A673 (cell line): ENCODE data around the gene SPHK1. TPM values are rescaled to one million over a fixed set of nuclear protein-coding genes. Genes with fewer than 3 reads are reported as not detected.

Experiments
- BruUV-seq: library from RNA; stranded (reverse); fragments of 400-500 nt; replicated peaks from 2 replicates; lab custom pipeline; 2021; lab: Mats Ljungman, UMichigan
- CTCF ChIA-PET: fragments of 300-600 bp; sonication (Branson Sonifier 250); formaldehyde crosslinking; loops from one replicate; lab custom pipeline; 2022; ENCODE audit warnings: antibody characterized with exemption; lab: Charles Lee
- POLR2A ChIA-PET: fragments of 300-600 bp; sonication (Branson Sonifier 250); formaldehyde crosslinking; loops from one replicate; lab custom pipeline; 2022; ENCODE audit warnings: antibody characterized with exemption; ENCODE audit not compliant: low non-redundant PET; lab: Charles Lee
- DNase-seq: peaks from one replicate; pipeline ENCODE4 v3.0.0-alpha.2; 2015; ENCODE audit warnings: low spot score
- H3K27ac ChIP-seq: fragments of 200-600 bp; sonication (generic); 2 replicates; pipeline ENCODE4 v1.5.1; 2016; ENCODE audit warnings: mixed run types, low read depth, mild to moderate bottlenecking, mixed read lengths, antibody characterized with exemption, low read length; ENCODE audit not compliant: poor library complexity, severe bottlenecking
- H3K27me3 ChIP-seq: fragments of 200-600 bp; sonication (generic); replicated peaks from 2 replicates; pipeline ENCODE4 v1.6.1; 2017; ENCODE audit warnings: mixed run types, low read depth, mild to moderate bottlenecking, mixed read lengths, antibody characterized with exemption, low read length; ENCODE audit not compliant: insufficient read depth, poor library complexity
- H3K36me3 ChIP-seq: fragments of 200-600 bp; sonication (generic); 2 replicates; pipeline ENCODE4 v1.6.1; 2016; ENCODE audit warnings: mixed run types, mild to moderate bottlenecking, mixed read lengths, antibody characterized with exemption, low read length; ENCODE audit not compliant: insufficient read depth, poor library complexity, severe bottlenecking
- H3K4me1 ChIP-seq: fragments of 200-600 bp; sonication (generic); 2 replicates; pipeline ENCODE4 v1.6.1; 2017; ENCODE audit warnings: mixed run types, mild to moderate bottlenecking, mixed read lengths, antibody characterized with exemption, low read length; ENCODE audit not compliant: insufficient read depth, poor library complexity, severe bottlenecking
- H3K4me3 ChIP-seq: fragments of 200-600 bp; sonication (generic); 2 replicates; pipeline ENCODE4 v1.5.1; 2016; ENCODE audit warnings: low read depth, mixed run types, mild to moderate bottlenecking, mixed read lengths, low read length; ENCODE audit not compliant: poor library complexity, severe bottlenecking
- H3K9me3 ChIP-seq: fragments of 200-600 bp; sonication (generic); 2 replicates; pipeline ENCODE4 v1.6.1; 2016; ENCODE audit warnings: mixed run types, low read depth, mild to moderate bottlenecking, mixed read lengths, antibody characterized with exemption, low read length; ENCODE audit not compliant: poor library complexity, severe bottlenecking
- EZH2 ChIP-seq: fragments of 200-600 bp; sonication (generic); IDR thresholded peaks from 2 replicates; pipeline ENCODE4 v1.6.1; 2017; ENCODE audit warnings: borderline replicate concordance, low read depth, mild to moderate bottlenecking, mixed read lengths, antibody characterized with exemption, low read length; ENCODE audit not compliant: poor library complexity, severe bottlenecking
- intact Hi-C: fragments of 100-400 bp; cut with micrococcal nuclease; formaldehyde crosslinking; loops from one replicate; pipeline ENCODE4 v1.10.0; 2022; ENCODE audit not compliant: unreplicated experiment
- total RNA-seq: library from RNA; stranded (reverse); gene quantifications from 2 replicates; pipeline ENCODE4 v1.2.3, GENCODE V29; 2021
- TF ChIP-seq, protein P1 (sequence below): fragments of 300-800, 200-600 bp; sonication (generic); conservative IDR thresholded peaks from 2 replicates; pipeline ENCODE4 v1.5.1; 2017; ENCODE audit warnings: low read depth, mild to moderate bottlenecking, antibody characterized with exemption, low read length, moderate library complexity, mixed read lengths

Gene SPHK1
- total RNA-seq, 1 experiment from 2014 or later: 0.54 TPM

DNA sequence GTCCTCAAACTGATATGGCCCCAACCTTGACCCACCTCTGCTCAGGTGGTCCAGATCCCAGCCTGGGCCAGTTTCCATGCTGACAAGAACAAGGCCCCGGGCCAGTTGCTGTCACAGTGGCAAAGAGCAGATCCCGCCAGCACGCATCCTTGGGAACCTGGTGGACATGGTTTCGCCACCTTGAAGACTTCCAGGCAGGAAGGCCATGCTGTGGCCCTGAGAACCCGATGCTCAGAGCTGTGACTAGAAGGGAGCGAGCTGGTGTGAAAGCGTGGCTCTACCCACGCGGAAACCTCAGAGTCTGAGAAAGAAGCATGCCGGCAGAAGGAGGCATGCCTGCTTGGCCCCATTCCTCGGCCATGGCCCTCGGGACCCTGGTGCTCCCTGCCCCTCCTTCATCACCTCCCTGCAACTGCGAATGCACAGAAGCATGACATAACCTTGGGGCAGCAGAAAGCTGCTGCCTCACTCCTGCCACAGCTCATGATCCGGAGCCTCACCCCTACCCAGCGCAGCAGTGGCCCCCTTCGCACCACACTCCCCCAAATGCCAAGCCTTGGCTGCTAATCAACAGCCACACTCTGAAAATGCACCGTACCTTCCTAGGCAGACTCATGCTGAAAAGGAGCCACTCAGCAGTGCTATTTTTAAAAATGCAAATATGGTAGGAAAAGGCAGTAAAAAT is 35.3 kb downstream of the SPHK1 start:
- H3K9me3 ChIP-seq: no peaks in the 10 kb centered on the region
- BruUV-seq: no TSS peak
- no peak overlapping the region for H3K4me3 ChIP-seq
- no peak for DNase-seq
- TF ChIP-seq EZH2: no peak
- TF ChIP-seq, protein P1, sequence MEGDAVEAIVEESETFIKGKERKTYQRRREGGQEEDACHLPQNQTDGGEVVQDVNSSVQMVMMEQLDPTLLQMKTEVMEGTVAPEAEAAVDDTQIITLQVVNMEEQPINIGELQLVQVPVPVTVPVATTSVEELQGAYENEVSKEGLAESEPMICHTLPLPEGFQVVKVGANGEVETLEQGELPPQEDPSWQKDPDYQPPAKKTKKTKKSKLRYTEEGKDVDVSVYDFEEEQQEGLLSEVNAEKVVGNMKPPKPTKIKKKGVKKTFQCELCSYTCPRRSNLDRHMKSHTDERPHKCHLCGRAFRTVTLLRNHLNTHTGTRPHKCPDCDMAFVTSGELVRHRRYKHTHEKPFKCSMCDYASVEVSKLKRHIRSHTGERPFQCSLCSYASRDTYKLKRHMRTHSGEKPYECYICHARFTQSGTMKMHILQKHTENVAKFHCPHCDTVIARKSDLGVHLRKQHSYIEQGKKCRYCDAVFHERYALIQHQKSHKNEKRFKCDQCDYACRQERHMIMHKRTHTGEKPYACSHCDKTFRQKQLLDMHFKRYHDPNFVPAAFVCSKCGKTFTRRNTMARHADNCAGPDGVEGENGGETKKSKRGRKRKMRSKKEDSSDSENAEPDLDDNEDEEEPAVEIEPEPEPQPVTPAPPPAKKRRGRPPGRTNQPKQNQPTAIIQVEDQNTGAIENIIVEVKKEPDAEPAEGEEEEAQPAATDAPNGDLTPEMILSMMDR: no peak
- POLR2A ChIA-PET: no interaction called here
- intact Hi-C loops: no loop called here
- CTCF ChIA-PET: no interaction called here
- H3K27ac ChIP-seq: no peak overlapping the region
- no peaks in the 10 kb centered on the region for H3K36me3 ChIP-seq
- no peaks in the 10 kb centered on the region for H3K27me3 ChIP-seq
- peaks cover 14% of the 10 kb centered on the region for H3K4me1 ChIP-seq

GRCh38 chr17:76420356-76421043 is 36.1 kb downstream of the SPHK1 start:
- ChIA-PET POLR2A (no interaction called here), CTCF (no interaction called here)
- H3K4me3 ChIP-seq: no peak overlapping the region
- peaks cover 14% of the 10 kb centered on the region for H3K4me1 ChIP-seq
- H3K36me3 ChIP-seq: no peaks in the 10 kb centered on the region
- no TSS peak for BruUV-seq
- no peaks in the 10 kb centered on the region for H3K27me3 ChIP-seq
- DNase-seq: no peak
- no peak overlapping the region for H3K27ac ChIP-seq
- intact Hi-C loops: no loop called here
- TF ChIP-seq, protein P1: no peak
- TF ChIP-seq EZH2: no peak
- no peaks in the 10 kb centered on the region for H3K9me3 ChIP-seq

GRCh38 chr17:76421044-76421407 is 36.6 kb downstream of the SPHK1 start:
- H3K4me1 ChIP-seq: peaks cover 14% of the 10 kb centered on the region
- POLR2A ChIA-PET: no interaction called here
- TF ChIP-seq EZH2: no peak
- TF ChIP-seq, protein P1: no peak
- H3K36me3 ChIP-seq: no peaks in the 10 kb centered on the region
- CTCF ChIA-PET: no interaction called here
- no peak for DNase-seq
- no peak overlapping the region for H3K4me3 ChIP-seq
- BruUV-seq: no TSS peak
- H3K27me3 ChIP-seq: no peaks in the 10 kb centered on the region
- intact Hi-C loops: no loop called here
- H3K9me3 ChIP-seq: no peaks in the 10 kb centered on the region
- no peak overlapping the region for H3K27ac ChIP-seq
